Measurements from ENCODE around the gene CHD9.

- no peak for TF ChIP-seq CTCF (IDR thresholded peaks at IDR 0.05)
- TF ChIP-seq POLR2A (IDR thresholded peaks at IDR 0.05), result no peak
Measured at GRCh38 chr16:53198933-53199332, 144.1 kb downstream of the CHD9 start.
